Measurements from ENCODE around the gene RPTN.
A peak's percentile ranks its signal among the peaks of the same experiment; 100 is the strongest.

The RPTN gene, protein sequence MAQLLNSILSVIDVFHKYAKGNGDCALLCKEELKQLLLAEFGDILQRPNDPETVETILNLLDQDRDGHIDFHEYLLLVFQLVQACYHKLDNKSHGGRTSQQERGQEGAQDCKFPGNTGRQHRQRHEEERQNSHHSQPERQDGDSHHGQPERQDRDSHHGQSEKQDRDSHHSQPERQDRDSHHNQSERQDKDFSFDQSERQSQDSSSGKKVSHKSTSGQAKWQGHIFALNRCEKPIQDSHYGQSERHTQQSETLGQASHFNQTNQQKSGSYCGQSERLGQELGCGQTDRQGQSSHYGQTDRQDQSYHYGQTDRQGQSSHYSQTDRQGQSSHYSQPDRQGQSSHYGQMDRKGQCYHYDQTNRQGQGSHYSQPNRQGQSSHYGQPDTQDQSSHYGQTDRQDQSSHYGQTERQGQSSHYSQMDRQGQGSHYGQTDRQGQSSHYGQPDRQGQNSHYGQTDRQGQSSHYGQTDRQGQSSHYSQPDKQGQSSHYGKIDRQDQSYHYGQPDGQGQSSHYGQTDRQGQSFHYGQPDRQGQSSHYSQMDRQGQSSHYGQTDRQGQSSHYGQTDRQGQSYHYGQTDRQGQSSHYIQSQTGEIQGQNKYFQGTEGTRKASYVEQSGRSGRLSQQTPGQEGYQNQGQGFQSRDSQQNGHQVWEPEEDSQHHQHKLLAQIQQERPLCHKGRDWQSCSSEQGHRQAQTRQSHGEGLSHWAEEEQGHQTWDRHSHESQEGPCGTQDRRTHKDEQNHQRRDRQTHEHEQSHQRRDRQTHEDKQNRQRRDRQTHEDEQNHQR

DNA sequence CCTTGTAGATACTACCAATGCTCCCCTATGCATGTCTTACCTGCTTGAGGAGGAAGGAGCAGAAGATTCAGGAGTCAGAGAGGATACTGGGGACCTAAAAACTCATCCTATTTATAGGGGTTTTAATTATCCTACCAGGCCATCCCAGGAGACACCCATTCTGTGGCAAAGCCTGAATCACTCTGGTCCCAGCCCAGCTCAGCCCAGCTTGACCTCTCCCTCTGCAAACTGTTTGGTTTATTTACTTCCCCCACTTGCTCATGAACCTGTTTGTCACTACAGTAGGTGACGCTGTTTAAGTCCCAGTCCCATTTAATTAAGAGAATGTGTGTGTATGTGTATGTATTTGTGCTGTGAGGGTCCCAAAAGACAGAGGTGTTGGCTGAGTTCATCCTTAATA is at the start of gene RPTN:
TSS of gene RPTN (minus strand) at position 85 of the 400 bp plus-strand sequence. CDS start 1,339 bp downstream, outside the sequence.
- no peak for DNase-seq (ENCODE audit: low read depth in 3 of 3)

DNA sequence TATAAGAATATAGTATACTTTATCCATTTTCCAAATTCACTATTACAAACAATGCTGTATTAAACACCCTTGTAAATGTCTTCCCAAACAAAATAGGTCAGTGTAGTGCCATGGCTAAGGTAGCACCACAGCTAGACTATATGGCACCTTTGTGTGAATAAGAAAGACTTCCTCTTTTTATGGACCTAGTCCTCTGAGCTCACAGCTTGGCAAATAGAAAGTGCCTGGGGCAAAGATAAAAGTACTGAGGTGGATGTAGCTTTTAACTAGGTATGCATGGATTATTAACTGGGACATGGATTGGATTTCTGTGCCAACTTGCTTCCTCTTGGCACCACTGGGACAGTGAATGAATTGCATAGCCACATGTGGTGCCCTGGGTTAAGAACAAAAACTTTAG is 40.0 kb upstream of the RPTN start:
- no peak for DNase-seq (ENCODE audit: low read depth in 3 of 3)

DNA sequence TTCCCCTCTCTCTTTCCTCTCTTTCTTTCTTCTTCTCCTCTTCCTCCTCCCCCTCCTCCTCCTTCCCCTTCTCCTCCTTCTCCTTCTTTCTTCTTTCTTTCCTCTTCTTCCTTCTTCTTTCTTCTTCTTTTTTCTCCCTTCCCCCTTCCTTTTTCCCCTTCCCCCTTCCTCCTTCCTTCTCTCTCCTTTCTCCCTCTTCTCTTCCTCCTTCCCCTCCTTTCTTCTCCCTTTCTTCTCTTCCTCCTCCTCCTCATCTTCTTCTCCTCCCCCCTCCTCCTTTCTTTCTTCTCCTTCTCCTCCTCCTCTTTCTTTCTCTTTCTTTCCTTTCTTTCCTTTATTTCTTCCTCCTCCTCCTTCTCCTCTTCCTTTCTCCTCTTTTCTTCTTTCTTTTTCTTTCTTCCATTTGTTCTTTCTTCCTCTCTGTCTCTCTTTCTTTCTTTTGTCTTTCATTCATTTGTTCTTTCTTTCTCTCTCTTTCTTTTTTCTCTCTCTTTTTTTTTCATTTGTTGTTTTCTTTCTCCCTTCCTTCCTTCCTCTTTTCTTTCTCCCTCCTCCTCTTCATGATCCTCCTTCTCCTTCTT is 38.4 kb upstream of the RPTN start:
- no peak for DNase-seq (ENCODE audit: low read depth in 3 of 3)

DNA sequence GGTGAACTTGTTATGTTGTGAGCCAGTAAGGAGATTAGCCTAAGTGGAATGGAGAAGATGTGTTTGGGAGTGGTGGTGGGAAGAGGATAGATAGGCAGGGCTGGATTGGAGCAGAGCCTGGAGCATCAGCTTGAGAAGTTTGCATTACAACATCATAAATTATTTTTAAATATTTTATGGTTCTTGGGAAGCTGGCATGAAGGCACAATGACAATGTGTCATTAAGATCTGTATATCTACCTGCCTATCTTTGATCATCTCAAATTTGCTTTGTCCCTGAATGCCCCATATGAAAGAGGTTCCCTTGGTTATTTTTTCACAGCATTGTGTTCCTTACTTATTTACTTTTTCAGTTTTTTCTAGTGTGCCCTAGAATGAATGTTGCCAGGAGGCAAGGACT is 32.7 kb upstream of the RPTN start:
- DNase-seq (ENCODE audit: low read depth in 3 of 3): no peak

DNA sequence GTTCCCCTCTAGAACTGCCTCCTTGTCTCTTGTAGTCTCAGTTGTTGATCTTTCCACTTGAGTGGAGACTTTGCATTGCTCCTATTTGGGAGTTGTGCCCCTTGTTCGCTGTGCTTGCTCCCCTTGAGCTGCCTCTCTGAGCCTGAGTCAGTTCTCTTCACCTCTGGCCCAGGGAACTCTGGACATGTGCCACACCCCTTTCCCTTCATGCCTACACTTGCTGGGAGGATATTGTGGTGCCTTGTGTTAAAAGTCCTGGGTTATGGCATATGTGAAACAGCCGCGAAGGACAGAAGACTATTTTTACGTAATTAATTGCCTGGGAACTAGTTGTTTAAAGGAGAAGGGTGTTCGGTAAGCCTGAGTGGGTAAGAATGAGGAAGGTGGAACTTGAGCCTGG is 32.2 kb upstream of the RPTN start:
- no peak for DNase-seq (ENCODE audit: low read depth in 3 of 3)

DNA sequence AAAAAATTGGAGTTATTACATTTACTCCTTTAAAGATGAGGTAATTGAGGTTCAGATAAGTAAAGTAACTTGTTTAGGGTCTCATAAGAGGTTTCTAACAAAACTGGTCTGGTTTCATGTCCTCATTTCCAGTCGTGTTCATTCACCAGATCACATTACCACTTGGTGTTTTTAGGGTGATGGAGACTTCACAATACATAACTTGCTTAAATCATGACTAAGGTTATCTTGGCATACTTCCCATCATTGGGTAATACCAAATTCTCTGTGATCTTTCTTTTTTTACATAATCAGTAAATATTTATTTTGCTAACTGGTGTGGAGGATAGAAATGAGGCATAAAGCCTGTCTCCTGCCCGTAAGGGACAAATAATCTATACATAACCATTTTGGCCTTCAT is 31.6 kb upstream of the RPTN start:
- DNase-seq (ENCODE audit: low read depth in 3 of 3): no peak

DNA sequence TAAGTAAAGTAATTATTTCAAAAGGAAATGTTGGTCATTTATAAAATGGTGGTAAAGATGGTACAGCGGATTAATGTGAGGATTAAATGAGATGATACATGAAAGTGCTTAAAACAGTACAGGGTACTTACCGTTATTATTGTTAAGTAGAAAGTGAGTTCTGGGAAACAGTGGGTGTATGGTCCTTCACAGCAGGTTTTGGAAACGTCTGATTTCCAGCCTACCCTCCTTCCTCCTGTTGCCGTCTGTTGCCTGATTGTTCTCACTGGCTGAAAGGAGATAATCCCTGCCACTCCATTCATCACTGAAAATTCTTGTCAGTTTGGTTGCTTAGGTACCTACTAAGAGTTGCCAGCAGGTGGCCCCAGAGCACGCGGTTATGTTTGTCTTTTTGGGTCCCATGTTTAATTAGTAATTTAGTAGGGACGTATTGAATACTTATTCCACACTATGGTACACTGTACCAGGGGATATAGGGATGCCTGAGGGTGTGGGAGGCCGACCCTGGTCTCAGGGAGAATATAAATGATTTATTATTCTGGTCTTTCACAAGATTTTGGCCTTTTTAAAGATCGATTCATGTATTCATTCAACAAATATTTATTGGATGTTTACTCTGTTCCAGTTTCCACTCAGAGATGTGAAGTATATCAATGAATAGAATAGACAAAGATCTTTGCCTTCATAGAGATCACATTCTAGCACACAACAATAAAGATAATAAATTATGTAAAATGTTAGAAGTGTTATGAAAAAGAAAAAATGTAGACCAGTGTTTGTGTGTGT is 30.8 kb upstream of the RPTN start:
- peak; percentile 34 to 58 (median 39) for DNase-seq (ENCODE audit: low read depth in 3 of 3)

DNA sequence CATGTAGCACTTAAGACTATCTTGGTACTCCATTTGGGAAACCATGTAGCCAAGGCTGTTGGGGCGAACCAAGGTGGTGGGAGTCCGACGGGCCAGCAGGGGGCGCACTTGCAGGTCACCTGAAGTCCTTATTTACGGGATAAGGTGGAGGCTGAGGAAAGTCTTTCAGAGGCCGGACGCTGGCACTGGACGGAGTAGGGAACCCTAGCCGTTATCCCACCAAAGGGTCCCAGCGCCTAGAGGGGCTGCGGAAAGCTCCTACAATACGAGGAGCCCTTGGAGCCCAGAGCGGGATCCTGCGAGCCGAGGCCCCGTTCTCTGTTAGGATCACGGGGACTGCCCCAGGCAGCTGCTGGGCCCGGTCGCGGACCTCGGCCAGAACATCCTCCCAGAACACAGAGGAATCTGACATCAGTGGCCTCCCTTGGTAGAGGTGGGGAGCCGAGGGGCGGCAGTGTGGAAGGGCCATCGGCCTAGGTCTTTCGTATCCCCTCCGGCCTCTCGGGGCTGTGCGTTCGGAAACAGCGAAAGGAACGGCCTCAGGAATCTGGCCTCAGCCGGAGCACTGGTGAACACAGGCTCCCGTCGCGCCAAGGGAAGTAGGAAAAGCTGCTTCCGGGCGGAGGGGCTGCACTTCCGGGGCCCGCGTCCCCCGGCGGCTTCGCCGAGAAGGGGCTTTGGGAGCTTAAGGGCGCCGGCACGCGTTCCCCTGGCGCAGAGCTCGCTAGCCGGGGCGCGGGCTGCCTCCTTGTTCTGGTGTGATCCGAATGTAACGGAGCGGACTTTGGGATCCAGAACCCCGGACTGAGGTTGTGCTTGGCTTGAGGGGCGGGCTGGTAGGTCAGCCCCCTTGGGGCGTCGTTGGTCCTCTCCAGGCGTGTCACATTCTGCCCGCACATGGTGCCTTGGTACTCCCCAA is 29.9 kb upstream of the RPTN start:
- DNase-seq (ENCODE audit: low read depth in 3 of 3): peak; percentile 64 to 81 (median 73)

DNA sequence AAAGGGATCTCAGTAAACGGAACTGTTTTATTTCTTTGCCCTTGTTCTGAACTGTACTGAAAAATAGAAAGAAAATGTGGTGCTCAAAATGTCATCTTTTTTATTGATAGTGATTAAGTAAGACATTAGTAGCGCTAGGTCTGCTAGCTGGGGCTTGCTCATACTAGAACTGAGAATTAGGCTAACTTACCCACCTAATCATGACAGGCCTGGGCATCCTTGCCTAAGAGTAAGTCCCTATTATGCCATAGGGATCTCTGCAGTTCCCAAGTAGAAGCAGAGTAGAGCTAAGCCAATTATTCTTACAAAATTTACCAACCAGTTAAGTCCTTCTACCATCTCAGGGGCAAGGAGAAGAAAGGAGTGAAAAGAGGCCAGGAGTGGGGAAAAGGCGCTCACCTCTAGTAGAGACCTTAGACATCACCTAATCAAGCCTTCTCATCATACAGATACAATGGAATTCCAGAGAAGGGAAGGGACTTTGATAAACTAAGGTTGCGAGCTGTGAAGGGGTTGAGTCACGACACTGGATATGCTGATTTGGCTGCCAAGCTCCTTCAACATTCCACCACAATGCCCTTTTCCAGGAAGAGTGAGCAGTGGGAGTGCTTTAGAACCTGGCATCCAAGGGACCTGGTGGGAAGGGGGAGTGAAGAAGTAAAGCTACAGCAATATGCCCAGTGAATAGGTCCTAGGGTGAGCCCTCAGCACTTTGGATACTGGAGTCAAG is 27.7 kb upstream of the RPTN start:
- DNase-seq (ENCODE audit: low read depth in 3 of 3): no peak

DNA sequence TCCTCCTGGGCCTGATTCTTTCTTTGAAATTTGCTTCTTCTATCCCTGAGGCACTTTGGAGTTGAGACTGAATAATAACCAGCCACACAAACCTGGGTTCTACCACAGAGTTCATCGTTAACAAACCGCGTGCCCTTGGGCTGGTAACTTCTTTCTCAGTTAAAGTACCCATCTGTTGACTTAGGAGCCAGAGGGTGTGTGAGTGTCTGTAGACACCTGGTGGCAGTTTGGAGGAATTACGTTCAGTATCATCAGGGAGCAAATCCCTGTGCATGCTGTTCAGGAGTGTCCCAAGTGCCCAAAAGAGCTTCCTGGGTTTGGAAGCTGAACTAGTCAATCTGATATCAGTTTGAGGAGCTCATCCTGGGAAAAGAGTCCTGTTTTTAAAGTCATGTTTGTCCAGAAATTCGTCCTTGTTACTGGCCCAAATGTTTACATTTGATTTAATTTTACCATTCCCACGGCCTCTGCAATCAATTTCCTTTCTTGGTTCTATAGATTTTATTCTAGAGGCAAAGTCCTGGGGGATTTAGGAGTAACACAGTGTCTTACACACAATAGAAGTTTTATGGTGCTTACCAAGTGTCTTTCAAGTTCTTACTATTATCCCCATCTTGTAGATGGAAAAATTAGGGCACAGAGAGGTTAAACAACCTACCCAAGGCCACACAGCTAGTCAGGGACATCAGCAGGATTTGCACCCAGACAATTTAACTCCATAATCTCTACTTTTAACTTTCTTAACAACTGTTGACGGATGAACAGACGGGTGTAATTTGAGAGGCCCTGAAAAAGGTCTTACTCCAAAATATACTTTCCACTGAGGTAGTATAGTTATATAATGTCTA is 26.7 kb upstream of the RPTN start:
- DNase-seq (ENCODE audit: low read depth in 3 of 3): peak in 2 of 3 donors; percentile 2 to 5

DNA sequence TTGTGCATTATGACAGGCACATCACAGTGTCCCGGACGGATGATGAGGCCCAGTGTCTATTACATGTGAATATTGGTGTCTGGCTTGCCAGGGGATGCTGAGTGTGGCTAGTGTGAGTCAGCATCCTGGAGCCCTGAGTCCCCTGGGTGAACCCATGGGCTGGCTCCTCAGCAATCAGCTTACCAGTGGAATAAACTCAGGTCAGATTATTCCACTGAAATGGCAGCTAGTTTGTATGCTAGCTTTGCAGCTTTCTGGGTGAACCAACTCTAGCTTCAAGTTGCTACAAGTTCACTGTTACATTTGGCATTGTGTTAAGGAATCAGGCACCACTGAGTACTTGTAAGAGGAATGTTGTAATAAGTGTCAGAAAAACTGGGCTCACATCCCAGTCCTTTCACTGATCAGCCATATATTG is 23.9 kb upstream of the RPTN start:
- no peak for DNase-seq (ENCODE audit: low read depth in 3 of 3)

DNA sequence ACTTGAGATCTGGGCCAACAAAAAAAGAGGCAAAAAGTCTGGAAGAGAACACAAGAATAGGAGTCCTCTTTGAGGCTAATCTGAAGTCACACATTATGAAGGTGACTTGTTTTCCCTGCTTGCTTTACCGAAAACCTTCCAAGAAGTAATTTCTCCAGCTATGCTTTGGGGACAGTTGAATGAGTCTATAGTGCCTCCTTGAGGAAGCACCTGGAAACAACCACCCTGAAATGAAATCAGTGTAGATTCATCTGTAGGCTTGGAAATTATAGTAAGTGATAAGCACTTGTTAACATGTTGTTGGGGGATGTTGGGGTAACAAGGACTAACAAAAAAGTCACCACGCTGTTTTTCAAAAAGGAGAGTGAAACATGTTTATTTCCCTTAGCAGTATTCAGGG is 23.4 kb upstream of the RPTN start:
- DNase-seq (ENCODE audit: low read depth in 3 of 3): no peak

DNA sequence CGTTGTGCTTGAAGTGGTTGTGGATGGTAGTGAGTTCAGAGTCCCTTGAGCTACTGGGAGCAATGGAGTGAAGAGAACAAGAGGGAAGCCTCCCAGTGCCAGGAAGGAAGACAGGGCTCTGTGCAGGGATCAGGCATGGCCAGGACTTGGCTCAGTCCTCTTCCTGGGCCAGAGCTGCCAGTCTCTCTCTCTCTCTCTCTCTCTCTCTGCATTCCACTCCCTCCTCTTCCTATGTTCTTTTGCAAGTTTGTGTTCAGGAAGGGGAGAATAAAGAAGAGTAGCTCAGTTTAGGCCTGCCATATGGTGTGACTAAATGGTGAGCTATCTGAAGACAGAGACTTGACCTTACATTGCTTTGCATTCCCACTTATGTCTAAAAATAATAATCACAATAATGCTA is 20.5 kb upstream of the RPTN start:
- DNase-seq (ENCODE audit: low read depth in 3 of 3): no peak

DNA sequence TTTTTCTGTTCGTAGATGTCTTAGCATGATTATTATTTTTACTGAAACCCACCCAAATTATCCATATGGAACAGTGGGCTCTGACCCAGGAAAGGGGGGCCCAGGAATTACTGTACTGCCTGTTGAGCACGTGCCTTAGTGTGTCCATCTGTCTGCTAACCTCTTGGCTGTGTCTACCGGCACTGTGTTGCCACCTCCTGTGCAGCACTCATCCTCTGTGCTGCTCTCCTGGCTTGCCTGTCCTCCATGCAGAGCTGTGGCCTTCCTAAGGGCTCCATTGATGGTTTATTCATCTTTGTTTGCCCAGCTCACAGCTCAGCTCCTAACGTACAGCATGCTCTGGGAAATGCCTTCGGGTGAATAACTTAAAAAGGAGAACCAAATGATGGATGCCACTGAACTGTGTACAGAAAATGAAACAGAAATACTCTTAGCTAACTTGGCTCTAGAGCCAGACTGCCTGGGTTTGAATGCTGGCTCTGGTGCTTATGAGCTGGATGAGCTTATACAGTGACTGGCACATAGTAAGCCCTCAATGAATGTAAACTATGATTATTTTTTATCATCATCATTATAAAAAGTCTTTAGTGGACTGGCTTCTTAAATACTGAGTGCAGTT is 11.4 kb upstream of the RPTN start:
- DNase-seq (ENCODE audit: low read depth in 3 of 3): no peak

DNA sequence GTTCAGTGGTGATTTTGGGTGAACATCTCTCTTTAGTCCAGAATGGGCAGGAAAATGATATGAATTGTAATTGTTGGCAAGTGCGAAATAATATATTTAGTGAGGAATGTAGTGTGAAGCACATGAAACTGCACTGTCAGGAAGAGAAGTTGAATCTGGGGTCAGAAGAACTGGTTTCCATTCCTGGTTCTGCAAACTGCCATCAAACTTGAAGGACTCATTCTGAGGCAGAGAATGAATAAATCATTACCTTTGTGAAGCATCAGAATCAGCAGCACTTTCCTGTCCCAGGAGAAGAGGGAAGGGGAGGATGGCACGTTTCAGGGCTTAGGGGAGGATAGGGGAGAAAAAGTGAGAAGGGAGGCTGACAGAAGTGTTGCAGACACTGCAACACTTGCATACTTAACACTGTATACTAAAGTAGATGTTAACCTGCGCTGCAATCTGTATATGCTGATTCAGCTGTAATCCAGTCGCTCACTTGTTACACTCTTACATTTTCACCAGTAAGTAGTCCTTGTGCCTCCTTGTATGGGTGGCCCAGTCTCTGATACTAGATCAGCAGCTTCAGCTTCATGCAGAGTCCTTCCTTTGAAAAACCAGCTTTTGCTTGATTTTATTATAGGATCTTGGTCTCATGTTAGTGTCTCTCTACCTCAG is 10.5 kb upstream of the RPTN start:
- DNase-seq (ENCODE audit: low read depth in 3 of 3): no peak

DNA sequence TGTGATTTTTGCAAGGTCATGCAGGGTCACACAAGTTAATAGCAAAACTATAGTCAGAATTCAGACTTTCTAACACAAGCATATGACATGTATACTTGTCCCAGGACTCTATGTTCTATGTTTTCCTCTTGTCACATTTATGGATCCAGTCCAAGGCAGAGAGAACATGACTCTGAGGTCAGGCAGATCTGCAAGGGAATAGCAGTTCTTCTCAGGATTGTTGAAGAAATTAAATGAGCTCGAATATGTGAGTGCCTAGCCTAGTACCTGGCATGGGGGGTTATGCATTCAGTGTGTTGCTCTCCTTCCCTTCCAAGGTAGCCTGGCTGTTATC is 9.5 kb upstream of the RPTN start:
- no peak for DNase-seq (ENCODE audit: low read depth in 3 of 3)

DNA sequence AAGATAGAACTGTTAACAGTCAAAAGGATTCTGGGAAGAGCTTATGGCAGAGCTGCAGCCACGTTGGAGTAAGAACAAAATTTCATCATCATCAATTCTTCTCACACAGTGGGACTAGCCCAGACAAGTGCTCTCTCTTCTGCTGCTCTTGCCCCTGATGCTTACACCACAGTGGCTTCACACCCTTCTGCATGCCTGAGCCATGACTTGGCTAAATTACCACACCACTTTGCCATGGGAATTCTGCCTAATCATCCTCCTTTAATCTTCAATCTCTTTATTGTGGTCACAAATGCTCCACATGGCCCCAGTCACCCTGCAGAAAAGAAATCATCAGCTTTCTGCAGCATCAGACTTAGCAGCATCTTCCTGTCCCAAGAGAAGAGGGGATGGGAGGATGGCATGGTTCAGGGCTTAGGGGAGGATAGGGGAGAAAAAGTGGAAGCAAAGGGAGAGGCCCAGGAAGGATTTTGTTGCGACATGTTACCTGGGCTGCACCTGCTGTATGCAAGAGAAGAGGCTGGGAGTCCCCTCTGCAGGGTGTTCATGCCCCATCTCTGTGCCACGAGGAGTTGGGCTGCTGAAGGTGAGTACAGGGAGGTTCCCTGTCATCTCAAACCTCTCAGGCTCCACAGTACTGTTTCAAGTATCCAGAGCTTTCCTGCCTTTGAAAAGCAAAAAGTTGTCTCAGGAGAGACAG is 9.0 kb upstream of the RPTN start:
- DNase-seq (ENCODE audit: low read depth in 3 of 3): no peak

DNA sequence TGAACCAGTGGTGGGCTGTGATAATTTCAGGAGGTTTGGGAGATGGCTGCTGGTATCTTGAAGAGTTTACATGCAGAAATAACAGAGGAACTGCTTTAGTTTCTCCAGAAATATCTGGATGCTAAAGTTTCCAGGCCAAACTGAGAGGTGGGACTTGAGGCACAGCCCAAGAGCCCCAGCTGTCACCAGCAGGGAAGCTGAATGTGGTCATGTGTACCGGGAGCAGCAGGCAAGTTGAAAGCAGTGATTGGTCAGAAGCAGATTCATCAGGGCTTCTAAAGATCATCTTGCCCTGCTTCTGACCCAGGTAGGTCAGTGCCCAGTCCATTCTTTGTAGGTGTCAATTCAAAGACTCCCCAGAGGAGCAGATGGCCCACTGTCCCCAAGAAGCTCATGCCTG is 7.9 kb upstream of the RPTN start:
- DNase-seq (ENCODE audit: low read depth in 3 of 3): no peak
